Peyer's patch (tissue), 4 donors: ENCODE results near the gene KCNK1.
"Not testable (repeated sequence)": the region's sequence is repeated elsewhere in the genome, so short reads cannot be mapped to it uniquely, and the experiment has no call there.

ENCODE experiments used
- CTCF ChIP-seq, 6 experiments: fragments of 450-650 bp in 4 of 6; fragments of 200-600 bp in 2 of 6; sonication (generic) in 1 of 6; IDR thresholded peaks; one replicate each; pipeline ENCODE4 v1.5.1; 2017 to 2019; ENCODE audit warnings: antibody characterized with exemption in 6 of 6, mild to moderate bottlenecking in 3 of 6, moderate library complexity in 1 of 6
- POLR2A ChIP-seq, 2 donors: fragments of 450-650 bp; IDR thresholded peaks; one replicate each; pipeline ENCODE4 v1.5.1; 2017; ENCODE audit warnings: antibody characterized with exemption in 2 of 2, mild to moderate bottlenecking in 2 of 2, moderate library complexity in 2 of 2

DNA sequence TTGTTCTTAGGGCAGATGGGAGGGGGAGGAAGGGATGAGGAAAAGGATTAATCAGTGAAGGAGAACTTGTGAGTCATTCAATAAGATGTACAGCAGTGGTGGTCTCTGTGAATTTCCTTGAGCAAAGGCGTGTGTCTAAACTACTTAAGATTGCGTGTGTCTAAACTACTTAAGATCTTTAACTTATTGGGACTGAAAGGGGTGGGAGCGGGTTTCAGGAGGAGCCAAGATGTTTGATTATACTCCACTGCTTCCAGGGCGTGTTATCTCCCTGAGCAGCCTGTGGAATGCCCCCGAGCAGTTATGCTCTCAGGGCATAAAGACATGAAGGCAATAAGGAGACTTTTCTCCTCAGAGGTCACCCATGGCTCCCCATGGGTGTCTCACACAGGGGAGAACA is 2.5 kb upstream of the KCNK1 start:
- TF ChIP-seq POLR2A, CTCF (IDR thresholded peaks at IDR 0.05): not testable (repeated sequence)
